HL-60 (cell line): ENCODE measurements around the gene GPR183.

Experiments
- CTCF ChIP-seq: IDR thresholded peaks from one replicate; pipeline ENCODE4 v1.5.1; 2011; ENCODE audit warnings: low read length, control low read depth, inconsistent platforms; ENCODE audit not compliant: insufficient read depth
- POLR2AphosphoS5 ChIP-seq: IDR thresholded peaks from 2 replicates; pipeline ENCODE4 v1.6.1; 2012; ENCODE audit warnings: low read depth

DNA sequence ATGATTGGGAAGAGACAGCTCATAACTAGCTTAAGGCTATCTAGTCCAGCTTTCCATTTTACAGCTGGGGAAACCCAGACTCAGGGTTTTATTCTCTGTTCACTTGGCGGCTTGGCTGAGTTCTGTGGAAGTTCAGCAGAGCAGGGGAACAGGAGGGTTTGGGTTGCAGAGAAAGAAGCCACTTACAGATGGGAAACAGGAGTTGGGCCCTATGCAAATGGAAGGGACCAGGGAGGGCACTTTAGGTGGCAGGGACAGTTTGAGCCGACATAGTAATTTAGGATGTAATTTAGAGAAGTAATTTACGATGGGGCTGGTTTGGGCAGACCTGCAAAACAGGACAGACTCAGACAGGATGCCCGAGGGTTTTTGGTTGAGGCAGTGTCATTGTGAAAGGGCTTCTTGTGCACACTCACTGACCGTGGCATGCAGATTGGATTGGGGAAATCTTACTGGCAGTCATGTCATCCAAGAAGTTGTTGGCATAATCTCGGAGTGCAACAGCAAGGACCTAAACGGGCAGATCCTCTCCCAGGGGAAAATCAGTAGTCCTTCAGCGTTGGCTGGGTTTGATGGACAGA lies 47.3 kb upstream of the GPR183 start:
- TF ChIP-seq CTCF (no peak), POLR2AphosphoS5 (no peak)
